Body of pancreas (tissue), 4 donors: ENCODE measurements around the gene FRAS1. TPM values are rescaled to one million over a fixed set of nuclear protein-coding genes. Genes with fewer than 3 reads are reported as not detected.

Experiments
- ATAC-seq: fragments of 150-250 bp; one replicate; pipeline ENCODE4 v1.9.1; 2016
- DNase-seq, 4 donors: peaks; one replicate each; pipeline ENCODE4 v3.0.0-alpha.2; 2019
- H3K27ac ChIP-seq, 4 donors: fragments of 200-600 bp; sonication (generic); 1 replicate in 3 of 4; 2 replicates in 1 of 4; pipeline versions ENCODE4 v1.5.1 to v1.6.1; 2016 to 2019; ENCODE audit warnings: mild to moderate bottlenecking in 1 of 4, mixed read lengths in 1 of 4, moderate library complexity in 1 of 4
- H3K27me3 ChIP-seq, 2 donors: fragments of 200-600 bp; sonication (generic); one replicate each; pipeline ENCODE4 v1.6.0; 2016; ENCODE audit warnings: mild to moderate bottlenecking in 1 of 2
- H3K36me3 ChIP-seq, 2 donors: fragments of 200-600 bp; sonication (generic); replicated peaks in 1 of 2; 2 replicates each; pipeline ENCODE4 v1.5.1; 2016; ENCODE audit warnings: low read depth in 2 of 2; ENCODE audit not compliant: insufficient read depth in 1 of 2
- H3K4me1 ChIP-seq: fragments of 200-600 bp; sonication (generic); one replicate; pipeline ENCODE4 v1.6.0; 2016
- H3K4me3 ChIP-seq, 2 donors: fragments of 200-600 bp; sonication (generic); 1 replicate in 1 of 2; 2 replicates in 1 of 2; pipeline ENCODE4 v1.5.1; 2016 to 2019
- H3K9me3 ChIP-seq, 3 donors: fragments of 200-600 bp; sonication (generic); 1 replicate in 2 of 3; 2 replicates in 1 of 3; pipeline ENCODE4 v1.5.1; 2016
- POLR2A ChIP-seq, 3 donors: fragments of 450-650 bp; IDR thresholded peaks; one replicate each; pipeline ENCODE4 v1.6.1; 2016; ENCODE audit warnings: antibody characterized with exemption in 3 of 3, mild to moderate bottlenecking in 2 of 3
- WGBS, 2 donors: methylation state at CpG; one replicate each; pipeline ENCODE4 v1.1.5; 2017; 5-methylcytosine and 5-hydroxymethylcytosine counted together
- intact Hi-C: fragments of 100-400 bp; cut with DNase I; formaldehyde crosslinking; loops from one replicate; pipeline ENCODE4 v1.15.1; 2023
- total RNA-seq, 2 donors: library from RNA; depleted of rRNA; stranded (reverse); fragments of >200 nt; gene quantifications; one replicate each; pipeline ENCODE4 v1.1.0, GENCODE V29; 2016
- TF ChIP-seq, protein P1 (sequence below), 7 experiments: fragments of 450-650 bp in 4 of 7; fragments of 200-600 bp in 3 of 7; sonication (generic) in 3 of 7; IDR thresholded peaks; one replicate each; pipeline ENCODE4 v1.5.1; 2016 to 2019; ENCODE audit warnings: antibody characterized with exemption in 7 of 7

The FRAS1 gene
- total RNA-seq, 2 donors from 2014 or later, result 22.6 to 24.4 TPM

DNA sequence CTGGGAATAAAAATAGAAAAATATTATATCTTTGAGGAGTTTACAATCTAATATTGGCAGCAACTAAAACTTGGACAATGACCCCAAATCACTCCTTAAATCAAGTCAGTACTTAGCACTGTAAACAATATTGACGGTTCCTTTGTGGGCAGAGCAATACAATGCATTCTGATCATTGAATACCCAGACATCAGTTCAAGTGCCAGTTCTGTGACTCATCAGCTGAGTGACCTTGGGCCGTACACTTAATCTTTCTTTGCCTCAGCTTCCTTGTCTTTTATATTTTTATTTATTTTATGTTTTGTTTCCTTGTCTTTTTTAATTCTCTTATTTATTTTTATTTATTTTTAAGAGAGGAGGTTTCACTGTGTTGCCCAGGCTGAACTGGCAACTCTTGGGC lies 382.2 kb downstream of the FRAS1 start:
- Histone ChIP-seq H3K4me3 (no peak overlapping the region), H3K27me3 (no peaks in the 10 kb centered on the region), H3K27ac (no peak overlapping the region), H3K36me3 (no peaks in the 10 kb centered on the region), H3K4me1 (no peaks in the 10 kb centered on the region), H3K9me3 (no peaks in the 10 kb centered on the region)
- ATAC-seq (peak; percentile 52), DNase-seq (peak in 2 of 4 donors; percentile 16 to 20)
- TF ChIP-seq, protein P1, sequence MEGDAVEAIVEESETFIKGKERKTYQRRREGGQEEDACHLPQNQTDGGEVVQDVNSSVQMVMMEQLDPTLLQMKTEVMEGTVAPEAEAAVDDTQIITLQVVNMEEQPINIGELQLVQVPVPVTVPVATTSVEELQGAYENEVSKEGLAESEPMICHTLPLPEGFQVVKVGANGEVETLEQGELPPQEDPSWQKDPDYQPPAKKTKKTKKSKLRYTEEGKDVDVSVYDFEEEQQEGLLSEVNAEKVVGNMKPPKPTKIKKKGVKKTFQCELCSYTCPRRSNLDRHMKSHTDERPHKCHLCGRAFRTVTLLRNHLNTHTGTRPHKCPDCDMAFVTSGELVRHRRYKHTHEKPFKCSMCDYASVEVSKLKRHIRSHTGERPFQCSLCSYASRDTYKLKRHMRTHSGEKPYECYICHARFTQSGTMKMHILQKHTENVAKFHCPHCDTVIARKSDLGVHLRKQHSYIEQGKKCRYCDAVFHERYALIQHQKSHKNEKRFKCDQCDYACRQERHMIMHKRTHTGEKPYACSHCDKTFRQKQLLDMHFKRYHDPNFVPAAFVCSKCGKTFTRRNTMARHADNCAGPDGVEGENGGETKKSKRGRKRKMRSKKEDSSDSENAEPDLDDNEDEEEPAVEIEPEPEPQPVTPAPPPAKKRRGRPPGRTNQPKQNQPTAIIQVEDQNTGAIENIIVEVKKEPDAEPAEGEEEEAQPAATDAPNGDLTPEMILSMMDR (IDR thresholded peaks at IDR 0.05), result no peak
- no peak for TF ChIP-seq POLR2A (IDR thresholded peaks at IDR 0.05)
- intact Hi-C loops, result no loop called here
- WGBS, 2 donors, result 14 to 15% methylated on average over 2 of the region's 2 CpGs

DNA sequence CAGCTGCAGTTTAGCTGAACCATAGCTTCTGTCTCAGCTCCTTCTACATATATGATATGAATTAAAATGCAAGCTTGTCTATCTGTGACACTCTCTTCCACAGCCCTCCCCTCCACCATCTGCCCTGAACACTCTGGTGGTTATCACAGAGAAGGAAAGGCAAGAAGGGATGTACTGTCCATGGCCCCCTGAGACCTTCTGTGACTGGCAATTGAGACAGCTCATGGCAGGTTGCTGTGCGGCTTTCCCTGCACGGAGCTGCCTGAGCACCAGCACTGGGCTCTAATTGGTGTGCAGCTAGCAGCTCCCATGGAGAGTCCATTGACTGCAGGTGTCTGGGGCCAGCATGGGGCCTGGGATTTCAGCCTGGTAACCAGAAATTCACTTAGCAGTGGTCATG lies 384.6 kb downstream of the FRAS1 start:
- Histone ChIP-seq H3K36me3 (no peaks in the 10 kb centered on the region), H3K4me3 (no peak overlapping the region), H3K27me3 (no peaks in the 10 kb centered on the region), H3K9me3 (no peaks in the 10 kb centered on the region), H3K27ac (no peak overlapping the region), H3K4me1 (no peaks in the 10 kb centered on the region)
- TF ChIP-seq, protein P1 (IDR thresholded peaks at IDR 0.05), result no peak
- no peak for TF ChIP-seq POLR2A (IDR thresholded peaks at IDR 0.05)
- DNase-seq, result no peak
- intact Hi-C loops, result no loop called here
- 83 to 90% methylated on average over 2 of the region's 2 CpGs for WGBS, 2 donors
- no peak for ATAC-seq

DNA sequence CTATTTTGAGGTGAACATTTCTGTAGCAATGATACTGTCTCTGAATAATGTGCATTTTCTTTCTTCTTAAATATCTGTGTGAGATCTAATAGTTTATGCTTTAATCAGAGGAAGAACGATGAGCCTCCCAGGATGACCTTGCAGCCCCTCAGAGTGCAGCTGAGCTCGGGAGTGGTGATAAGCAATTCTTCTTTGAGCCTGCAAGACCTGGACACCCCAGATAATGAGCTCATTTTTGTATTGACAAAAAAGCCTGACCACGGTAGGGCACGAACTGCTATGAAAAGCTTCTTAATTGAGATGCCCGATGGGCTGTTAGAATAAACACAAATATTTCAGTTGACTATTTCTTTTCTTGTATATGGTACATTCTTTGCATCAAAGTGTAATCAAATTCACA lies 389.5 kb downstream of the FRAS1 start:
- H3K4me3 ChIP-seq, result no peak overlapping the region
- no peak overlapping the region for H3K27ac ChIP-seq
- TF ChIP-seq, protein P1 (IDR thresholded peaks at IDR 0.05), result no peak
- TF ChIP-seq POLR2A (IDR thresholded peaks at IDR 0.05), result no peak
- no peaks in the 10 kb centered on the region for H3K27me3 ChIP-seq
- intact Hi-C loops, result no loop called here
- WGBS, 2 donors, result 70 to 71% methylated on average over 5 of the region's 5 CpGs
- DNase-seq, result no peak
- no peaks in the 10 kb centered on the region for H3K9me3 ChIP-seq
- H3K4me1 ChIP-seq, result no peaks in the 10 kb centered on the region
- ATAC-seq, result no peak
- no peaks in the 10 kb centered on the region for H3K36me3 ChIP-seq

DNA sequence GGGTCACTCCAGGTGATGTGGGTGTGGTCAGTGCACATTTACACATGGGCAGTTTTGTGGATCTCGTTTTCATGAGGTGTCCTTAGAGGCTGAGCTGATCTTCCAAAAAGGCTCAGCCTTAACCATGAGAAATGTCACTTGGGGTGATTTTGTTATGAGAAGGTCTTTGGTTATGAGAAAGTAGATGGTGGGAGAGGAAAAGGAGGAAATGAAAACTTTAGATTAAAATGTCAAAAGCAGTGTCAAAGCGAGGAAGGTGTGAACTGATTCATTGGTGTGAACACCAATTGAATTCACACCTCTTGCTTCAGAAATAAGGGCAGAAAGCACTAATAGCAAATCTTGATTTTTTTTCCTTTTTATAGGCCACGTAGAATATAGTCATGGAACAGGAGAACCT lies 394.3 kb downstream of the FRAS1 start:
- no peaks in the 10 kb centered on the region for H3K27me3 ChIP-seq
- H3K4me3 ChIP-seq, result no peak overlapping the region
- 63 to 90% methylated on average over 3 of the region's 3 CpGs for WGBS, 2 donors

DNA sequence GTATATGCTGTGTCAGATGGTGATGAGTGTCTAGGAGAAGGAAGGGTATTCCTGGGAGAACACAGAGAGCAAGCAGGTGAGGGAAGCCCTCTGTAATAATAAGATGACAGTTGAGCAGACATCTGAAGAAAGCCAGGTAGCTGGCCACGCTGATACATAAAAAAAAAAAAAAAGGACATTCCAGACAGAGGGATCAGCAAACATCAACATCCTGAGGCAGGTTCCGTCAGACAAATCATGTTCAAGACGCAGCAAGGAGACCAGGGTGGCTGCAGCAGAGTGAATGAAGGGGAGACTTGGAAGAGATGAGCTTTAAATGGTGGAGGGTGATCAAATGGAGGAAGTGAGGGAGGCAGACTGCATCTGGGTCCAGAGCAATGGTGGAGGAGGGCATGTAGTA lies 396.9 kb downstream of the FRAS1 start:
- Histone ChIP-seq H3K27me3 (no peaks in the 10 kb centered on the region), H3K9me3 (no peaks in the 10 kb centered on the region), H3K4me3 (no peak overlapping the region), H3K4me1 (no peaks in the 10 kb centered on the region), H3K36me3 (no peaks in the 10 kb centered on the region), H3K27ac (no peak overlapping the region)
- no peak for TF ChIP-seq POLR2A (IDR thresholded peaks at IDR 0.05)
- TF ChIP-seq, protein P1 (IDR thresholded peaks at IDR 0.05), result no peak
- intact Hi-C loops, result no loop called here
- ATAC-seq (no peak), DNase-seq (no peak)
- 67 to 73% methylated on average over 3 of the region's 3 CpGs for WGBS, 2 donors

More for the DNA sequence above, 394.3 kb downstream of the FRAS1 start:
- Histone ChIP-seq H3K27ac (no peak overlapping the region), H3K9me3 (no peaks in the 10 kb centered on the region), H3K36me3 (no peaks in the 10 kb centered on the region), H3K4me1 (no peaks in the 10 kb centered on the region)
- intact Hi-C loops, result no loop called here
- ATAC-seq, result no peak
- TF ChIP-seq, protein P1 (IDR thresholded peaks at IDR 0.05), result no peak
- no peak for TF ChIP-seq POLR2A (IDR thresholded peaks at IDR 0.05)
- DNase-seq, result no peak
